CD4-positive, alpha-beta memory T cell (primary cell): Measurements from ENCODE around the gene PRRC2B. TPM values are rescaled to one million over a fixed set of nuclear protein-coding genes. Genes with fewer than 3 reads are reported as not detected.
A peak's percentile ranks its signal among the peaks of the same experiment; 100 is the strongest.

Experiments used
- CTCF ChIA-PET: fragments of 350-600 bp; sonication (Branson Sonifier 250); formaldehyde crosslinking; loops from one replicate; lab custom pipeline; 2021; ENCODE audit warnings: inconsistent platforms; ENCODE audit not compliant: partially characterized antibody; lab: Charles Lee
- POLR2A ChIA-PET: fragments of 350-600 bp; sonication (Branson Sonifier 250); formaldehyde crosslinking; loops from one replicate; lab custom pipeline; 2021; ENCODE audit not compliant: partially characterized antibody; lab: Charles Lee
- DNase-seq, 5 donors: peaks; one replicate each; pipeline versions ENCODE4 v3.0.0 to v3.0.0-alpha.2; 2020 to 2022; ENCODE audit warnings: mixed read lengths in 1 of 5
- H3K27ac ChIP-seq: one replicate; pipeline ENCODE4 v1.7.0; 2013; ENCODE audit warnings: low read depth, low read length
- H3K27me3 ChIP-seq: 2 replicates; pipeline ENCODE4 v1.7.0; 2013; ENCODE audit warnings: mild to moderate bottlenecking, low read length, moderate library complexity; ENCODE audit not compliant: insufficient read depth
- H3K36me3 ChIP-seq: 2 replicates; pipeline ENCODE4 v1.7.0; 2013; ENCODE audit warnings: mild to moderate bottlenecking, low read length, moderate library complexity; ENCODE audit not compliant: insufficient read depth
- H3K4me1 ChIP-seq: 2 replicates; pipeline ENCODE4 v1.7.0; 2013; ENCODE audit warnings: mild to moderate bottlenecking, low read length, moderate library complexity; ENCODE audit not compliant: insufficient read depth
- H3K4me3 ChIP-seq, 2 donors: one replicate each; pipeline ENCODE4 v1.7.0; 2013; ENCODE audit warnings: low read length in 2 of 2, mild to moderate bottlenecking in 1 of 2
- H3K9me3 ChIP-seq, 2 donors: one replicate each; pipeline ENCODE4 v1.7.0; 2013; ENCODE audit warnings: low read length in 2 of 2, control low read depth in 1 of 2; ENCODE audit not compliant: control insufficient read depth in 1 of 2
- H3K27ac Mint-ChIP-seq, 7 donors: one replicate each; pipeline ENCODE4 v1.8.0; 2020 to 2021; ENCODE audit warnings: mixed read lengths in 7 of 7, mild to moderate bottlenecking in 6 of 7, inconsistent platforms in 3 of 7, moderate library complexity in 3 of 7
- H3K27me3 Mint-ChIP-seq, 2 donors: one replicate each; pipeline ENCODE4 v1.8.0; 2020 to 2021; ENCODE audit warnings: mixed read lengths in 2 of 2
- H3K36me3 Mint-ChIP-seq, 2 donors: one replicate each; pipeline ENCODE4 v1.8.0; 2020 to 2021; ENCODE audit warnings: mixed read lengths in 2 of 2, inconsistent platforms in 1 of 2, mild to moderate bottlenecking in 1 of 2
- H3K4me1 Mint-ChIP-seq, 4 donors: one replicate each; pipeline ENCODE4 v1.8.0; 2020 to 2021; ENCODE audit warnings: mixed read lengths in 4 of 4, mild to moderate bottlenecking in 1 of 4
- H3K4me3 Mint-ChIP-seq, 8 donors: one replicate each; pipeline ENCODE4 v1.8.0; 2020 to 2021; ENCODE audit warnings: mixed read lengths in 8 of 8, mild to moderate bottlenecking in 7 of 8, moderate library complexity in 6 of 8, inconsistent platforms in 3 of 8
- H3K9me3 Mint-ChIP-seq, 8 donors: one replicate each; pipeline ENCODE4 v1.8.0; 2020 to 2021; ENCODE audit warnings: mixed read lengths in 8 of 8, mild to moderate bottlenecking in 5 of 8, inconsistent platforms in 3 of 8, moderate library complexity in 1 of 8
- intact Hi-C: fragments of 100-400 bp; cut with micrococcal nuclease; formaldehyde crosslinking; loops from one replicate; pipeline ENCODE4 v1.15.1; 2023
- polyA plus RNA-seq, 2 donors: library from polyadenylated mRNA; unstranded; fragments of 300-500 nt; fragmentation: Illumina TruSeq; gene quantifications; one replicate each; pipeline ENCODE4 v1.2.3, GENCODE V29; 2021
- total RNA-seq, 2 experiments: library from RNA; stranded (reverse); gene quantifications; one replicate each; pipeline ENCODE4 v1.2.3, GENCODE V29; 2021

Gene PRRC2B
- total and polyA plus RNA-seq, 4 experiments from 2014 or later: 2.7 to 343 (median 191) TPM

- intact Hi-C loops: no loop called here
- H3K27ac Mint-ChIP-seq: peak overlapping the region in 5 of 7 donors; percentile 41 to 98 (median 57)
- H3K27me3 ChIP-seq: no peaks in the 10 kb centered on the region
- peak overlapping the region in 6 of 8 donors; percentile 10 to 75 (median 55) for H3K4me3 Mint-ChIP-seq
- no peaks in the 10 kb centered on the region for H3K27me3 Mint-ChIP-seq
- DNase-seq: no peak
- no peak overlapping the region for H3K27ac ChIP-seq
- POLR2A ChIA-PET: interaction anchor here (6.1 kb wide), 1 partner anchor 8 kb away, joined by 83 read pairs; no protein-coding TSS in a partner anchor
- H3K9me3 Mint-ChIP-seq: no peaks in the 10 kb centered on the region
- H3K4me3 ChIP-seq: no peak overlapping the region
- no peaks in the 10 kb centered on the region for H3K9me3 ChIP-seq
- peaks cover 0 to 9% of the 10 kb centered on the region in 2 donors for H3K36me3 Mint-ChIP-seq
- H3K4me1 ChIP-seq: peaks cover 95% of the 10 kb centered on the region
- CTCF ChIA-PET: interaction anchor here (1.2 to 1.5 kb wide), 2 partner anchors 27 to 81 kb away, joined by 3 read pairs; no protein-coding TSS in a partner anchor
- peaks cover 61 to 91% (median 79%) of the 10 kb centered on the region in 4 donors for H3K4me1 Mint-ChIP-seq
- H3K36me3 ChIP-seq: peaks cover 6% of the 10 kb centered on the region
Measured at GRCh38 chr9:131400627-131401026, 6.7 kb downstream of the PRRC2B start.

- H3K27me3 Mint-ChIP-seq: no peaks in the 10 kb centered on the region
- ChIA-PET CTCF (no interaction called here), POLR2A (interaction anchor here (1.5 kb wide), 1 partner anchor 29 kb away, joined by 4 read pairs; no protein-coding TSS in a partner anchor)
Measured at GRCh38 chr9:131402073-131402472, 8.2 kb downstream of the PRRC2B start.

GRCh38 chr9:131402738-131403492, 9.0 kb downstream of the PRRC2B start:
- CTCF ChIA-PET: interaction anchor here (0.7 kb wide), 1 partner anchor 68 kb away, joined by 3 read pairs; no protein-coding TSS in a partner anchor
- H3K27ac ChIP-seq: no peak overlapping the region
- intact Hi-C loops: no loop called here
- no peaks in the 10 kb centered on the region for H3K27me3 ChIP-seq
- Mint-ChIP-seq H3K27me3 (no peaks in the 10 kb centered on the region), H3K27ac (peak overlapping the region in 6 of 7 donors; percentile 18 to 72 (median 53)), H3K9me3 (no peaks in the 10 kb centered on the region), H3K4me1 (peaks cover 65 to 93% (median 80%) of the 10 kb centered on the region in 4 donors), H3K4me3 (peak overlapping the region in 7 of 8 donors; percentile 1 to 65 (median 56)), H3K36me3 (peaks cover 0 to 9% of the 10 kb centered on the region in 2 donors)
- H3K9me3 ChIP-seq: no peaks in the 10 kb centered on the region
- POLR2A ChIA-PET: interaction anchor here (1.5 kb wide), 1 partner anchor 30 kb away, joined by 4 read pairs; no protein-coding TSS in a partner anchor
- DNase-seq: no peak
- peaks cover 6% of the 10 kb centered on the region for H3K36me3 ChIP-seq
- H3K4me1 ChIP-seq: peaks cover 95% of the 10 kb centered on the region
- no peak overlapping the region for H3K4me3 ChIP-seq

More at GRCh38 chr9:131402073-131402472, 8.2 kb downstream of the PRRC2B start:
- DNase-seq: no peak
- Histone ChIP-seq H3K27me3 (no peaks in the 10 kb centered on the region), H3K9me3 (no peaks in the 10 kb centered on the region), H3K27ac (no peak overlapping the region), H3K4me3 (no peak overlapping the region), H3K36me3 (peaks cover 6% of the 10 kb centered on the region), H3K4me1 (peaks cover 95% of the 10 kb centered on the region)
- intact Hi-C loops: no loop called here
- Mint-ChIP-seq H3K4me3 (peak overlapping the region; percentile 1 to 65 (median 46)), H3K27ac (peak overlapping the region in 5 of 7 donors; percentile 12 to 68 (median 41)), H3K9me3 (no peaks in the 10 kb centered on the region), H3K4me1 (peaks cover 64 to 93% (median 80%) of the 10 kb centered on the region in 4 donors), H3K36me3 (peaks cover 0 to 9% of the 10 kb centered on the region in 2 donors)

GRCh38 chr9:131403493-131403773, 9.5 kb downstream of the PRRC2B start:
- Histone ChIP-seq H3K4me3 (no peak overlapping the region), H3K36me3 (peaks cover 6% of the 10 kb centered on the region), H3K27me3 (no peaks in the 10 kb centered on the region), H3K4me1 (peaks cover 95% of the 10 kb centered on the region), H3K27ac (no peak overlapping the region), H3K9me3 (no peaks in the 10 kb centered on the region)
- Mint-ChIP-seq H3K4me3 (peak overlapping the region in 1 of 8 donors; percentile 43), H3K27me3 (no peaks in the 10 kb centered on the region), H3K27ac (no peak overlapping the region), H3K36me3 (peaks cover 0 to 9% of the 10 kb centered on the region in 2 donors), H3K4me1 (peaks cover 65 to 93% (median 80%) of the 10 kb centered on the region in 4 donors), H3K9me3 (no peaks in the 10 kb centered on the region)
- ChIA-PET POLR2A (interaction anchor here (1.5 kb wide), 1 partner anchor 31 kb away, joined by 4 read pairs; no protein-coding TSS in a partner anchor), CTCF (interaction anchor here (0.7 kb wide), 2 partner anchors 69 to 117 kb away, joined by 3 read pairs; no protein-coding TSS in a partner anchor)
- intact Hi-C loops: no loop called here
- no peak for DNase-seq

GRCh38 chr9:131404581-131404980, 10.7 kb downstream of the PRRC2B start:
- no peaks in the 10 kb centered on the region for H3K9me3 Mint-ChIP-seq
- no peak overlapping the region for H3K27ac ChIP-seq
- no peaks in the 10 kb centered on the region for H3K27me3 Mint-ChIP-seq
- CTCF ChIA-PET: interaction anchor here (0.9 to 2.1 kb wide), 3 partner anchors 8 to 55 kb away, joined by 4 to 12 read pairs (median 7); no protein-coding TSS in a partner anchor
- H3K36me3 Mint-ChIP-seq: peaks cover 0 to 9% of the 10 kb centered on the region in 2 donors
- H3K9me3 ChIP-seq: no peaks in the 10 kb centered on the region
- H3K27ac Mint-ChIP-seq: peak overlapping the region in 3 of 7 donors; percentile 62 to 88 (median 64)
- H3K4me1 ChIP-seq: peaks cover 97% of the 10 kb centered on the region
- peak overlapping the region; percentile 61 to 89 (median 82) for H3K4me3 Mint-ChIP-seq
- no peak for DNase-seq
- H3K27me3 ChIP-seq: no peaks in the 10 kb centered on the region
- intact Hi-C loops: no loop called here
- peaks cover 6% of the 10 kb centered on the region for H3K36me3 ChIP-seq
- H3K4me1 Mint-ChIP-seq: peaks cover 65 to 93% (median 80%) of the 10 kb centered on the region in 4 donors
- H3K4me3 ChIP-seq: no peak overlapping the region
- POLR2A ChIA-PET: interaction anchor here (8.4 kb wide), 1 partner anchor 7 kb away, joined by 83 read pairs; no protein-coding TSS in a partner anchor

GRCh38 chr9:131404987-131405386, 11.1 kb downstream of the PRRC2B start:
- Mint-ChIP-seq H3K36me3 (peaks cover 0 to 11% of the 10 kb centered on the region in 2 donors), H3K9me3 (no peaks in the 10 kb centered on the region), H3K4me1 (peaks cover 65 to 93% (median 80%) of the 10 kb centered on the region in 4 donors), H3K27me3 (no peaks in the 10 kb centered on the region), H3K27ac (peak overlapping the region; percentile 32 to 88 (median 67)), H3K4me3 (peak overlapping the region; percentile 61 to 89 (median 82))
- Histone ChIP-seq H3K9me3 (no peaks in the 10 kb centered on the region), H3K27ac (peak overlapping the region; percentile 22), H3K36me3 (peaks cover 6% of the 10 kb centered on the region), H3K4me1 (peaks cover 97% of the 10 kb centered on the region), H3K27me3 (no peaks in the 10 kb centered on the region), H3K4me3 (peak overlapping the region in 1 of 2 donors; percentile 7)
- POLR2A ChIA-PET: interaction anchor here (0.5 to 8.4 kb wide), 3 partner anchors 8 to 23 kb away, joined by 3 to 83 read pairs (median 3); no protein-coding TSS in a partner anchor
- CTCF ChIA-PET: interaction anchor here (0.9 to 2.1 kb wide), 4 partner anchors 9 to 334 kb away, joined by 3 to 12 read pairs (median 6); no protein-coding TSS in a partner anchor
- DNase-seq: no peak
- intact Hi-C loops: loop anchor here (5.0 kb wide), 1 partner anchor 72 kb away; no protein-coding TSS in a partner anchor
